HG03039 (cell line): ENCODE results near the gene MAP1S.

Experiments
- ATAC-seq: cut with Tn5 transposase; IDR thresholded peaks from one replicate; pipeline ENCODE4 v1.9.1; 2021; ENCODE audit warnings: mild to moderate bottlenecking, moderate library complexity; ENCODE audit not compliant: unreplicated experiment

The MAP1S gene

GRCh38 chr19:17727843-17728242 lies 8.6 kb downstream of the MAP1S start:
- ATAC-seq = no peak

- ATAC-seq = no peak
Observed at GRCh38 chr19:17733127-17733526, 13.8 kb downstream of the MAP1S start.

DNA sequence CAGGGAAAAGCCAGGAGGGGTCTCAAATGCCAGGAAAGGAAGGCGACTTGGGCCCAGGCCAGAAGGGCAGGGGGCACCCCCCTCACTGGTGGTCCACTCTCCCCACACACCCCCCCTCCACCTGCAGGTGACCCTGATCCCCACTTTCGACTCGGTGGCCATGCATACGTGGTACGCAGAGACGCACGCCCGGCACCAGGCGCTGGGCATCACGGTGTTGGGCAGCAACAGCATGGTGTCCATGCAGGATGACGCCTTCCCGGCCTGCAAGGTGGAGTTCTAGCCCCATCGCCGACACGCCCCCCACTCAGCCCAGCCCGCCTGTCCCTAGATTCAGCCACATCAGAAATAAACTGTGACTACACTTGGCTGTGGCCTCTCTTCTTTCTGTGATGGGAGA lies 14.9 kb downstream of the MAP1S start:
- no peak for ATAC-seq

GRCh38 chr19:17735410-17735809 lies 16.1 kb downstream of the MAP1S start:
- ATAC-seq = no peak

DNA sequence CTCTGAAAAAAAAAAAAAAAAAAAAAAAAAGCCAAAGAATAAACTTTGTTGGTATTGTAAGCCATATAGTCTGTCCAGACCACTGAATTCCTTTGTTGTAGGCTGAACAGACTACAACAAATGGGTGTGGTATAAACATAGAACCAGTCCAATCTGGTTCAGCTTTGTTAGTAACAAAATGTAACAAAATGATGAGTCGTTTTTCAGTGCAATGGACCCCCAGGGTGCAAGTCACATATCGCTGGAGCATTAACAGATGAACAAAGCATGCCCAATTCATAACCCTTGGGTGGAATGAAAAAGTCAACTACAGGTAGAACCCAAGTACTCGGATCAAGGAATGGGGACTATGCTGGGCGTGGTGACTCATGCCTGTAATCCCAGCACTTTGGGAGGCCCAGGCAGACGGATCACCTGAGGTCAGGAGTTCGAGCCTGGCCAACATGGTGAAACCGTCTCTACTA lies 18.4 kb downstream of the MAP1S start:
- no peak for ATAC-seq

GRCh38 chr19:17739121-17739875 lies 20.0 kb downstream of the MAP1S start:
- ATAC-seq = no peak

DNA sequence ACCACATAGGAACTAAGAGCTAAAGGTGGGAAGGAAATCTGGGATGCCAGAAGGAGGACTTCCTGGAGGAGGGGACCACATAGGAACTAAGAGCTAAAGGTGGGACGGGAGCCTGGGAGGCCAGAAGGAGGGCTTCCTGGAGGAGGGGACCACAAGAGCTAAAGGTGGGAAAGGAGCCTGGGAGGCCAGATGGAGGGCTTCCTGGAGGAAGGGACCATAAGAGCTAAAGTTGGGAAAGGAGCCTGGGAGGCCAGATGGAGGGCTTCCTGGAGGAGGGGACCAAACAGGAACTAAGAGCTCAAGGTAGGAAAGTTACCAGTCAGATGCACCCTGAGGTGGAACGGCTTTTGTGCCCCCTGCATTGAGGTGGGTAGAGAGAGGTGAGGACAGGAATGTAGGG lies 22.2 kb downstream of the MAP1S start:
- no peak for ATAC-seq

DNA sequence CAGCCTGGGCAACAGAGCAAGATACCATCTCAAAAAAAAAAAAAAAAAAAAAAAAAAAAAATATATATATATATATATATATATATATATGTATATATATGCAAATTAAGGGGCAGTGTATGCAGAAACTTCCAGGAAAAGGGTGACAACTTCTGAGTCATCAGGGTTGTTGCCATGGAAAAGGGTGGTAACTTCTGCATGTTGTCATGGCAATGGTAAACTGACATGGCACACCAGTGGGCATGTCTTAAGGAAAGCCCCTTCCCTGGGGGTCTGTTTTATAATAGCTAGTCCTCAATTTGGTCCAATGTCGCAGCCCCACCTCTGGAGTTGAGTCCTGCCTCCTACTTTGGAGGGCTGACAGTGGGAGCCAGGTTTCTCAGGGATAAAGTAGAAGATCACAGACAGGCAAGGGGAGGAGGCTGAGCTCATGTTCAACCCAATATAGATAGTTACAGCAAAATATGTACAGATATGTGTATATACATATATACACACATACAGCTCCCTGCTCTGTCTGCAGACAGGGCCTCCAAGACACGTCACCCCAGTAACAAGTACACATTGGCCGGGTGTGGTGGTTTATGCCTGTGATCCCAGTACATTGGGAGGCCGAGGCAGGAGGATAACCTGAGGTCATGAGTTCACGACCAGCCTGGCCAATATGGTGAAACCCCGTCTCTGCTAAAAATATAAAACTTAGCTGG lies 24.7 kb downstream of the MAP1S start:
- no peak for ATAC-seq

DNA sequence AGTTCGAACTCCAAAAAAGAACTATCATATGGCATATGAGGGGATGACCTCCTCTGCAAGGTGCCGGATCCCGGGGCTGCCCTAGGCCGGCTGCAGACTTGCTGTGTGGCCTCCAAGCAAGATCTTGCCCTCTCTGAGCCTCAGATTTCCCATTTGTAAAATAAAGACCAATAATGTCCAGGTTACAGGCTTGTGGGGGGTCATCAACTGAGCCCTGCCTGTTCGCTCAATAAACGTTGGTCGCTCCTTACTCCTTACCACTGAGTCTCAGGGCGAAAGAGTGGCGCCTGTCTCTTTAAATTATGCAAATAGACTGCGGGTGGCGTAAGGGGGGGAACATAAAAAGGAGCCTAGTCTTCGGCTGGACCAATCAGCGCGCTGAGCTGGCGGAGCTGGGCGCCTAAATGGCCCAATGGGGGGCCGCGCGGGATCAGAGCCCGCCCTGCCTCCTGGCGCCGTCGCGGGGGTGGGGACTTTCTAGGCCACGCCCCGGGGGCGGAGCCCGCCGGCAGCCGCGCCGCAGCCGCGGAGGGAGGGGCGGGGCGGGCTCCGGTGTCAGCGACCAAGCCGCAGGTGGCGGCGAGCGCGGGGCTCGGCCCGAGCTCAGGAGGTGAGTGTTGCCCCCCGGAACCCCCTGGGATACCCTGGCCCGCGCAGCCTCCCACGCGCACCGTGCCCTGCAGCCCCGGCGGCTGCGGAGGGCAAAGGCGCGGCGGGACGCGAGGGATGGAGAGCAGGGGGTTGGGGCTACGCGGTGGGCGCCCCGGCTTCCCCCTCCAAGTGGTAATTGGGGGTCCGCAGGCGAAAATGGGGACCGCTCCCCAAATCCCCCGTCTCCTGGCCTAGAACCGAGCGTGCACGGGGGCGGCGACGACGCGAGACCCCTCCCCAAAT lies 28.2 kb downstream of the MAP1S start:
- peak; percentile 63 for ATAC-seq

DNA sequence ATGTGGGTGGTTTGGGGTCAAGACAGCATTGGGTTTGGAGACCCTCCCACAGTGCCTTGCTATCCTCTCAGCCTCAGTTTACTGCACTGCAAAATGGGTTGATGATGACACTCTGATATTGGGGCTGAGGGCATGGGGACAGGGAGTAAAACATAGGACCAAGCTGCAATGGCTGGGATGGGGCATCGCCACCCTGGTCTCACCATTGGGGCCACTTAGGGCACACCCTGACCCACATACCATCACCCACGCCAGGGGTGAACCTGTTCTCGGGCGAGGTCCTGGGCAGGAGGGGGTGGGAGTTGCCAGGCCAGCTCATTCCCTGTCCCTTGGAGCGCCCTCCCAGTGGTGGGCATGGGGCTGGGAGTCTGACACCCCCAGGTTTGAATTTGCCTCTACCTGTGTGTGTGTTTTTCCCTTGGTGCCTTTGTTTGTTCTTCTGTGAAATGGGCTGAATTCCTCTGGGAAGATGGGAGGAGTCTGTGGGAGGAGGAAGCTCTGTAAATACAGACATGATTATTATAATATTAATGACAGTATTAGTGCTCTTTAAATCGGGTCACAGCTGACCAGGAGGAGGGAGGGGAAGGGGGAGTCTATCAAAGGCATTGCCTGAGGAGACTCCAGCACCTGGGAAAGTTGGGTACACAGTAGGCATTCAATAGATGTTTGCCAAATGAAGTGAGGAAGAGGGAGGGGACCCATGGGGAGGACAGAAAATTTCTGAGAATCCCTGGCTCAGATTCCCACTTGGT lies 29.8 kb downstream of the MAP1S start:
- ATAC-seq = no peak

DNA sequence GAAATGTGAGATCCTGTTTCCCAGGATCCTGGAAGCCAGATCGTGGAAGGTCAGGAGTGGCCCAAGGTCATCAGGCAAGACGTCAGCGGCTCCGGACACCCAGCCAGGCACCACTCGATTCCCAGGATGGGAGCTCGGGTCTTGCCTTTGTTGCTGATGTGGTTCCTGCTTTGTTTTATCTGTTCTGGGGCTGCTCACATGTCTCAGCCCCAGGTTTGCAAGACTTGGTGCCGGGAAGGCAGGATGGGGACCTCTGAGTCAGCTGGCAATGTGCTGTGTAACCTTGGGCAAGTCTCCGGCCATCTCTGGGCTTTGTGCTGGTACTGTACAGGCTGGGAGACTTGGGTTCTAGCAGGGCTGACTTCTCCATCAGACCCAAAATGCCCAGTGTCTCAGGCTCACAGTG lies 30.6 kb downstream of the MAP1S start:
- no peak for ATAC-seq

- ATAC-seq = no peak
Observed at GRCh38 chr19:17751103-17751911, 32.0 kb downstream of the MAP1S start, which contains the start of gene FCHO1. TSS of gene FCHO1 (plus strand) at chr19:17751477. CDS start at chr19:17755165, 3,688 bp downstream.

DNA sequence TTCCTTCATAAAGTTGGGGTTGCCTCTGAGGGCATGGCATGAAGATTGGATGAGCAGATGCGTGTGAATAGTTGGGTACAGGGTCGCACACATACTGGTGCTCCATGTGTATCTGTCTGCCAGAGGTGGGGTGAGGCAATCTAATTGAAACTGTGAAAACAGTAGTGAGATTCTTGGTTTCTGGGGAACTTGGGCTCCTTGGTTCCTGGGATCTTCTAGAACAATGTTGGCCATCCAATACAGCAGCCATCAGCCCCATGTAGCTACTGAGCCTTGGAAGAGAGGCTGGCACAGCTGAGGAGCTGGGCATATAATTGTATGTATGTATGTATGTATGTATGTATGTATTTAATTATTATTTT lies 32.6 kb downstream of the MAP1S start:
- no peak for ATAC-seq

- ATAC-seq = no peak
Observed at GRCh38 chr19:17752865-17753639, 33.8 kb downstream of the MAP1S start.

DNA sequence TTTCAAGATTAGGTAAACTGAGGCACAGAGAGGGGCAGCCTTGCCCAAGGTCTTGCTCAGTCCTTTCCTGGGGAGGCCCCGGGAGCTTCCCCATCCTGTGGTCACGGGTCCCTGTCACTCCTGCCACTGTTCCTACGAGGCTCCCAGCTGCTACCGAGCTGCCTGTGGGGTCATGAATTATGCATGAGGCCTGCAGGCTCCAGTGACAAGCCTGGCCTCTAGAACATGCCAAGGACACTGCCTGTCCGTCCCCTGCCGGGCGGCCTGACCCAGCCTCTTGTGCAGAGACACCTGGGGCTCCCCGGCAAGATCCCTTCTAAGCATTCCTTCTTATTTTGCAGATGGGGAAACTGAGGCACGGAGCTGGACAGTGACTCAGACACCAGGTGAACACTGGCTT lies 34.7 kb downstream of the MAP1S start:
- no peak for ATAC-seq

GRCh38 chr19:17754634-17755442 lies 35.6 kb downstream of the MAP1S start:
- peak; percentile 35 for ATAC-seq

DNA sequence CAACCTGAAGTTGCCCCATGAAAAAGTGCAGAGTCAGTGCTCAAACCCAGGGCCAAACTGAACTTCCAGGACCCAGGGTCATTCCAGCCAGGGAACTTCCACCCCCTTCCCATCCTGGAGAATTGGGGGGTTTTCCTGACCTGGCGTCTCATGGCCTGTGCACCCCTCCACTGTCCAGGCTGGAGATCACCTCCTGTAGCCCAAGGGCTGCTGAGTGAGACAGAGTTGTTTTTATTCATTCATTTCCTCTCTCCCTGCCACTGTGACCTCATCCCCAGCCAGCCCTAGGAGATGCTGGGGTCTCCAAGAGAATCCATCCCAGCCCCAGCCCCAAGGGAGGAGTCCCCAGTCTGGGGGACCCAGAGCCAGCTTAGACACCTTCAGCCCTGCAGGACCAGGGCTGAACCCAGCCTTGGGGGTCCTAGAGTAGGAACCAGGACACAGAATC lies 36.2 kb downstream of the MAP1S start:
- no peak for ATAC-seq
